ENCODE data around the gene ZNF584. TPM values are rescaled to one million over a fixed set of nuclear protein-coding genes. Genes with fewer than 3 reads are reported as not detected.
A peak's percentile ranks its signal among the peaks of the same experiment; 100 is the strongest.

The ZNF584 gene
- polyA plus RNA-seq, 1 donor from 2014 or later, result 29.6 TPM

GRCh38 chr19:58400916-58401839 is 7.3 kb upstream of the ZNF584 start:
- Histone ChIP-seq H3K4me2 (ENCODE audit: low read length) (peak overlapping the region; percentile 99), H3K9ac (ENCODE audit: low read length) (peak overlapping the region; percentile 83), H3K79me2 (replicated peaks; ENCODE audit: insufficient read depth, low read length) (peaks cover 12% of the 10 kb centered on the region), H3K27me3 (ENCODE audit: insufficient read depth, low read depth, low read length) (no peaks in the 10 kb centered on the region), H3F3A (ENCODE audit: insufficient read depth, low read length, poor library complexity, severe bottlenecking) (no peaks in the 10 kb centered on the region), H3K9me3 (ENCODE audit: low read length) (no peaks in the 10 kb centered on the region), H4K20me1 (ENCODE audit: insufficient read depth) (no peaks in the 10 kb centered on the region), H3K9me2 (ENCODE audit: insufficient read depth, low read length) (no peaks in the 10 kb centered on the region), H3K27ac (ENCODE audit: low read length) (peak overlapping the region; percentile 91), H3K36me3 (ENCODE audit: insufficient read depth, low read length) (no peaks in the 10 kb centered on the region), H3K4me3 (ENCODE audit: low read length) (peak overlapping the region; percentile 81), H2AFZ (ENCODE audit: low read depth, low read length) (peak overlapping the region; percentile 69)
- TF ChIP-seq SMC3 (conservative IDR thresholded peaks at IDR 0.05; ENCODE audit: poor library complexity) (peak; percentile 50), REST (IDR thresholded peaks at IDR 0.05; ENCODE audit: borderline replicate concordance) (peak; percentile 87), POLR2AphosphoS5 (IDR thresholded peaks at IDR 0.05) (peak; percentile 95), TAF1 (IDR thresholded peaks at IDR 0.05; ENCODE audit: low read depth) (peak; percentile 96), EP300 (conservative IDR thresholded peaks at IDR 0.05; ENCODE audit: poor library complexity, severe bottlenecking) (peak; percentile 81), EZH2 (IDR thresholded peaks at IDR 0.05; ENCODE audit: borderline replicate concordance, insufficient read depth, low read length, poor library complexity, severe bottlenecking) (no peak), CTCF (IDR thresholded peaks at IDR 0.05; ENCODE audit: poor library complexity, severe bottlenecking) (no peak), RAD21 (conservative IDR thresholded peaks at IDR 0.05) (peak; percentile 41), MXI1 (conservative IDR thresholded peaks at IDR 0.05; ENCODE audit: poor library complexity, severe bottlenecking) (peak; percentile 96)

- Histone ChIP-seq H4K20me1 (ENCODE audit: insufficient read depth) (no peaks in the 10 kb centered on the region), H3K9ac (ENCODE audit: low read length) (peak overlapping the region; percentile 83), H3K27ac (ENCODE audit: low read length) (peak overlapping the region; percentile 91), H2AFZ (ENCODE audit: low read depth, low read length) (no peak overlapping the region), H3K79me2 (replicated peaks; ENCODE audit: insufficient read depth, low read length) (peaks cover 12% of the 10 kb centered on the region), H3K36me3 (ENCODE audit: insufficient read depth, low read length) (no peaks in the 10 kb centered on the region), H3K27me3 (ENCODE audit: insufficient read depth, low read depth, low read length) (no peaks in the 10 kb centered on the region), H3K9me2 (ENCODE audit: insufficient read depth, low read length) (no peaks in the 10 kb centered on the region), H3K4me3 (ENCODE audit: low read length) (peak overlapping the region; percentile 81), H3F3A (ENCODE audit: insufficient read depth, low read length, poor library complexity, severe bottlenecking) (no peaks in the 10 kb centered on the region), H3K9me3 (ENCODE audit: low read length) (no peaks in the 10 kb centered on the region), H3K4me2 (ENCODE audit: low read length) (peak overlapping the region; percentile 39)
- TF ChIP-seq EP300 (conservative IDR thresholded peaks at IDR 0.05; ENCODE audit: poor library complexity, severe bottlenecking) (no peak), TAF1 (IDR thresholded peaks at IDR 0.05; ENCODE audit: low read depth) (no peak), RAD21 (conservative IDR thresholded peaks at IDR 0.05) (no peak), REST (IDR thresholded peaks at IDR 0.05; ENCODE audit: borderline replicate concordance) (no peak), EZH2 (IDR thresholded peaks at IDR 0.05; ENCODE audit: borderline replicate concordance, insufficient read depth, low read length, poor library complexity, severe bottlenecking) (no peak), POLR2AphosphoS5 (IDR thresholded peaks at IDR 0.05) (no peak), MXI1 (conservative IDR thresholded peaks at IDR 0.05; ENCODE audit: poor library complexity, severe bottlenecking) (no peak), CTCF (IDR thresholded peaks at IDR 0.05; ENCODE audit: poor library complexity, severe bottlenecking) (no peak), SMC3 (conservative IDR thresholded peaks at IDR 0.05; ENCODE audit: poor library complexity) (no peak)
Observed at GRCh38 chr19:58401840-58402421, 6.5 kb upstream of the ZNF584 start.

All from neural cell (in vitro differentiated cells).